Activated gamma-delta T cell treated with anti-CD3 and anti-CD28 coated beads, Interleukin-2, amount 50 U/mL, for 16 hours (primary cell): ENCODE results near the gene ZBTB21.
"Not testable (repeated sequence)": the region's sequence is repeated elsewhere in the genome, so short reads cannot be mapped to it uniquely, and the experiment has no call there.

Experiments
- DNase-seq: peaks from one replicate; pipeline ENCODE4 v3.0.0-alpha.2; 2020; ENCODE audit warnings: low read depth

ZBTB21 gene

DNA sequence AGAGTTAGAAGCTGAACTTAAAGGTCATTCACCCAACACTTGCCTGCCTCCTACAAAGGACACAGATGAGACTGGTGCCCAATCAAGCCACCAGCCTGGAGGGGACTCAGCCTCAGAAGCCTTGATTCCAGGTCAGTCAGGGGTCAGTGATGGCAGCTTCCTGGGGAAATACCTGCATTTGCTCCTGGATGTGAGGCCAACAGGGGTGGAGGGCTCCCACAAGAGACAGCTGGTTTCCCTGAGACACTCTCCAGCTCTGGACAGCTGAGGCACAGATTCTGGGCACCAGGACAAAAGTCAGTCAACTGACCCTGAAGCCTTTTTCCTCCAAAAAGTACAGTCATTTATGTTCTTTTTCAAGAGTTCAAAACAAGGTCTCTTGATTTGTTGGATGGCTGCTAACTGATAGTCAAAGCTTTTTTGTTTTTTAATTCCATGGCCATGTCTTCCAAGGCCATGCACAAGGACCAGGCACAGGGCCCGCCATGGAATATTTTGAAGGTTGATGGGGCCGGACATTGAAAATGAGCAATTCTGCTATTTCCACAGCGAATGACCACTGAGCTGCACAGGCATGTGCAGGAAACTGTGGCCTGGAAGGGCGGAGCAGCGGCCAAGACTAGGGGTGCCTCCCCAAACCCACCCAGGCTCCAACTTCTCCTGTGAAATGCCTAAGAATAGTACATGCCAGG, 58.1 kb downstream of the ZBTB21 start:
- DNase-seq = no peak

DNA sequence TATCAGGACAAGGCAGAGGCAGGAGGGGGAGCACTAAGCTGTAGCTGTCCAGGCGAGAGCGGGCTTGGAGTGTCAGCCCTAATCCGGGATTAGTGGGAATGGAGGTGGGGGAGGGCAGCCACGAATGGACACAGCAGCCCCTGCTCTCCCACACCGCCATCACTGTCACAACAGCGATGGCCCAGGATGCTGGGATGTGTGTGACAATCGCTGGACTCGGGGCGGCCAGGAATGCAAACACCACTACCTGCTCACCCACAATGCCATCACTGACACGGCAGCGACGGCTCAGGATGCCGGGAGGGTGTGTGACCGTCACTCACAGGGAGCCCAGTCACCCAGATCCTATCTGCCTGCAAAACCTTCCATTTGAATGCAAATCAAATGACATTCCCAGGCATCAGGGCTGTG, 59.2 kb downstream of the ZBTB21 start:
- DNase-seq = no peak

DNA sequence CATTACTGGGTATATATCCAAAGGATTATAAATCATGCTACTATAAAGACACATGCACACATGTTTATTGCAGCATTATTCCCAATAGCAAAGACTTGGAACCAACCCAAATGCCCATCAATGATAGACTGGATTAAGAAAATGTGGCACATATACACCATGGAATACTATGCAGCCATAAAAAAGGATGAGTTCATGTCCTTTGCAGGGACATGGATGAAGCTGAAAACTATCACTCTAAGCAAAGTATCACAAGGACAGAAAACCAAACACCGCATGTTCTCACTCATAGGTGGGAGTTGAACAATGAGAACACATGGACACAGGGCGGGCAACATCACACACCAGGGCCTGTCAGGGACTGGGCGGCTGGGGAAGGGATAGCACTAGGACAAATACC, 60.5 kb downstream of the ZBTB21 start:
- not testable (repeated sequence) for DNase-seq

DNA sequence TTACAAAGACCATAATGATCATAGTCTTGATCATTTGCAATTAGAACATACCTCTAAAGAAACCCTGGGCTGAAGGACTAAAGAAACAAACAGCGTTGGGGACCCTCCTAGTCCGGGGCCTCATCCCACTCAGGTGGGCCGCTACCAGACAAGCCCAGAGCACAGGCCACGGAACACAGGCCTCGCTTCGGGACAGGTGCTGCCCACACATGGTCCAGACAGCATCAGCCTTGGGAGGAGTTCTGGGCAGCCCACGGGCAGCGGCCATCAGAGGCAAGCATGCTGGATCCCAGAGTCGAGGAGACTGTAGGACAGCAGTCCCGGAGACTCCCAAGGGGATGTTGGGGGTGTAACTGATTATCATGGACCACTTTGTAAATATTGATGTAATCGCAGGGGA, 61.3 kb downstream of the ZBTB21 start:
- DNase-seq = no peak

DNA sequence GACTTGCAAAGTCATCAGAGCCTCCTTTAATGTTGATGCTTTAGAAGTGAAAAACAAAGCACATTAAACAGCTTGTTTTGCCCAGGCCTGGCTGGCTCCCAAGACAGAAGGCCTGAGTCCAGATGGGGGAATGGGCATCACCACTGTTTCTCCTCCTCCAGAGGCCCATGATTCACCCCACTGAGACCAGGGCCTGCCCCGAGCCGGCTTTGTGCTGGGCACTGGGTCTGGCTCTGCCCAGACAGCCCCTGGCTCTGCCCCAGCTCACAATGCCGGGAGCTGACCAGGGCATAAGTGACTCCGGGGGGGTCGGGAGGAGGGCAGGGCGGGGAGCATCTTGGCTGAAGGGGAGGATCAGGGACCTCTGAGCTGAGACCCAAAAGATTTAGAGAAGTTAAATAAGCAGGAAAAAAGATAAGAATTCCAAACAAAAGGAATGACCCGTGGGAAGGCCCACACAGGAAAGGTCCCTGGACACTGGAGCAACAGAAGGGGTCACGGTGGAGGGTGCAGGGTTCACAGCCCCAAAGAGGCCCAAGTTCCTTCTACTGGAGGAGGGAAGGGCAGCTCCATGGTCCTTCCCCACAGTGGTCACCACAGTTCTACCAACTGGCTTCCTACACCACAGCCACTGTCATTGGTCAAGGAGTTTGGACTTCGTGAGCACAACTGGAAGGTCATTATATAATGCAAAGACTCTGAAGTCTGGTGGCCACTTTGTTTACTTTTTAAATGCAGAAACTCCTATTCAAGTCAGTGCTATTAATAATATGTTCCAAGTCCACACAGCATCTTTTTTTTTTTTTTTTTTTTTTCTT, 61.9 kb downstream of the ZBTB21 start:
- DNase-seq = no peak

DNA sequence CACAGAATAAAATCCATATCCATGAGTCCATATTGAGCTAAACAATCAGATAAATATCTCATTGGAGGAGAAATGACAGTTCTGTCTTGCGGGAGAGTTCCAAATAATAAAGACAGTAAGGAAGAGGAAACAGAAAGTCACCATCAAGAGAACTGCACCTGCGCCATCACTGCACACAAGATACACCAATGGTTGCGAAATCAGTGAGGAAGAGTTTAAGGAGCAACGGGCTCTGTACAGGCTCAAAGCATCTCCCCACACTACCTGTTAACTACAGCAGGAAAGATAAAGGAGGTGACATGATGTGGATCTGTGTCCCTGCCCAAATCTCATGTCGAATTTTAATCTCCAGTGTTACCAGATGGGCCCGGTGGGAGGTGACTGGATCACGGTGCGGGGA, 64.2 kb downstream of the ZBTB21 start:
- no peak for DNase-seq

DNA sequence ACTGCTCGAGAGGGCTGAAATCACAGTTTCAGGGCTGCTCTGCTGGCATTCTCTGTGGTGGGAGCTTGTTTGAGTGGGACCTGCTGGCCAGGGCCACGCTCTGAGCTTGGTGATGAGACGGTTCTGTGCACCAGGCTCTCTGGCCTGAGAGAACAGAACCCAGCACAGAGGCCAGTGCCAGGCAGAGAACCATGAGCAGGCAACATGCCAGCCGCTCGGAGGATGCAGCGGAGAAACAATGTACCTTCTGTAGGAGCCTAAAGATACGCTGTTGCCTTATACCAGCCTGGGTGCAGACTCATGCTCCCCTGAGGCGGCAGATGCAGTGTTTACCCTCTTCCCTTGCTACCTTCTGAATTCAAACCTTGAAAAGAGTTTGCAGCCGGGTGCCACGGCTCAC, 66.3 kb downstream of the ZBTB21 start:
- no peak for DNase-seq

DNA sequence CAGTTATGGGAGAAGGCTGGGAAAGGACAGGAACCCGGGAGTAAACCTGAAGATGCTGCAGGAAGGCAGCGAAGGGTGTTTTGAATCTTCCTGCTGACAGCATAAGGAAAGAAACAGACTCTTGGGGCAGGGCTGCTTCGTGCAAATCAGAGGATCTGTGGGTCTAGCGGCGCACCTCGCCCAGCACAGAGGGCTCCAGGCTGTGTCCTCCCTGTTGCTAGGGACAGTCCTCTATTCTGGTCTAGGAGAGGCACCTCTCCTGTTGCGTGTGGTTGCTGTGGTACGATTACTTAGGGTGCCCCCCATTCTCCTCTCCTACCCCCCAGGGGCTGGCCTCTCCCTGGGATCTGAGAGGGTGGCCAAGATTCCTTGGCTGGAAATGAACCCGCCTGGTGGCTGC, 67.7 kb downstream of the ZBTB21 start:
- DNase-seq = no peak

DNA sequence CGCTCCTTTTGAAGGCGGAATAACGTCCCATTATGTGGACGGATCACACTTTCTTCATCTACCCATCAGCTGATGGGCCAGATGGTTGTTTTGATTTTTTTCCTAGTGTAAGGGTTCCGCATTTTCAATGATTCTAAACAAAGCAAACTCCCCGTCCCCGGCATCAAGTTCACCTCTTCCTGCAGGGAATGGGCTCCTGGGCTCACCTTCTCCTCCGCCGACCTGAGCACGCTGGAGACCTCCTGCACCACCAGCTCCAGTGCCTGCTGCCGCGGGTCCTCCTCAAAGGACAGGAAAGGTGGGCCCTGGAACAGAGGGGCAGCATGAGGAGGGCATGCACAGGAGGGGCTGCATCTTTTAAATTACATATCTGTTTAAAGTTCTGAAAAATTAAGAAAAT, 68.2 kb downstream of the ZBTB21 start:
- DNase-seq = no peak

DNA sequence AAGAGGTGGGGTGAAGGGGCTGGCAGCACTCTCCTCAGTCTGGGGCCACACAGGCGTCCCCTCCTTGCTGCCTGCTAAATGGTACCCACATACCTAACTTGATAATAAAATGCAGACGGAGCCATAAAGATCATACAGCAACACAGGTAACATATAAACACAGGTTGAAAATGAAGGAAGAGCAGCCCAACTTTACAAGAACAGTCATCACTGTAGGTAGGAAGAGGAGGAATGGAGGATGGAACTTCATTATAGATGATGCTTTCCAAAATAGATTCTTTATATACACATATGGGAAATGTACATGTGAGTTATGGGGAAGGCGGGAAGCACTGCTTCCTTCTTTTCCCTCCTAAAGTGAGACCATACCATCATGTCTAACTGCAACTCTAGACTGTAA, 69.7 kb downstream of the ZBTB21 start:
- DNase-seq = no peak

DNA sequence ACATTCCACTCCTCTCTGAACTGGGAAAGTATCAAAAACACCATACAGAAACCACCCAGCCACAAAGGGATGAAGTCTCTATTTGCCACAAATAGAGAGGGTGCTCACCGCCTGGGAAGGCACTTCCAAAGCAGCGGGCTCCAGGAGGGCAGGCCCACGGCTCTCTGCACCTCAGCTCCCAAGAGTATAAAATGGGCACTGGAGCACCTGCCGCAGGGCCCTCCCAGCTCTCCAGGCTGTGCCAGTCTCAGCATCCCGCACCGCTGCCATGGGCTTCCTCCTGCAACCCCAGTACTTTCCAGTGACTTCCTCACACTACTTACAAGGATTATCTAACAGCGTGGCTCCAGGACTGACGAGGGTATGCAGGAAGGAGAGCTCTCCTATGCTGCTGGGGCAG, 70.8 kb downstream of the ZBTB21 start:
- no peak for DNase-seq
